Endothelial cell of hepatic sinusoid (primary cell): ENCODE results near the gene ARFGEF3.

ENCODE experiments used
- in situ Hi-C: cut with HindIII; loops from 2 replicates; pipeline ENCODE4 v1.10.0; 2017; ENCODE audit warnings: low sequenced_read_pairs

The ARFGEF3 gene

DNA sequence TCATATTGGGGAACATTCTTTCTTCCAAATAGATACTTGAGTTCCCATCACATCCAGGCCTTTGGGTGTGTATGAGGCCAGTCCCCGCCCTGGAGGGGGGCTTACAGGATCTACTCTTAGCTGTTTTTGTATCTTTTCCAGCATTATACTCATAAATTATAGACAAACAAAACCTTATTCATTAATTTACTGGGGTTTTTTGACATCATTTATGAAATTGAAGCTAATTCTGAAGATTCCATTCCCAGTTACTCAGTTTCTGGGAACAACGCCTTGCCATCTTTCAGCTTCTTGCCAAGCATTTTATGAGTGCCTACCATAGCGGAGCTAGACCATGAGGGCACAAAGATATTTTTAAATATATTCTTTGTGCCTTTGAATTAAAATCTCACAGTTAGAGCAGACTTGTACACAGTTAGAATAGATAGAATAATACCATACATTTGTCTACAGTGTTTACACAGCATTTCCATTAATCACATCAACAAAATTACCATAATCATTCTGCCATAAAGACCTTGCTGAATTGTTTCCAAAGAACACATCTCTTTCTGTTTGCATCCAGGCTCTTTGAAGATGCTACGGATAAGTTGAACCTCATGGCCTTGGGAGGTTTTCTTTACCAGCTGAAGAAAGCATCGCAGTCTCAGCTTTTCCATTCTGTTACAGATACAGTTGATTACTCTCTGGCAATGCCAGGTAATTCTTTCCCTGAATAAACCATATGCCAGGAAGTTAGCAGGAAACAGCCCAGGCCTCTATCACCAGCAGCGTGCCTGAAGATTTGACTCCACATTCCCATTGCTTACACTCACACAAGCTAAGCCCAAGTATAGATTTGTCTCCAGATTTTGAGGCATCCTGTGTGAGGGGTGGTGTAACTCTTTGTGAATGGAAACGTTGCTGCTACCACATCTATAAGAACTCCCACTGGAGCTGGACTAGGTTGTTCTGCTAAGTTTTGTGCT, 132.0 kb downstream of the ARFGEF3 start:
- in situ Hi-C loops = loop anchor here (5.0 kb wide), 1 partner anchor 101 kb away; no protein-coding TSS in a partner anchor

- in situ Hi-C loops = no loop called here
Measured at GRCh38 chr6:138296381-138296780, 134.6 kb downstream of the ARFGEF3 start.

DNA sequence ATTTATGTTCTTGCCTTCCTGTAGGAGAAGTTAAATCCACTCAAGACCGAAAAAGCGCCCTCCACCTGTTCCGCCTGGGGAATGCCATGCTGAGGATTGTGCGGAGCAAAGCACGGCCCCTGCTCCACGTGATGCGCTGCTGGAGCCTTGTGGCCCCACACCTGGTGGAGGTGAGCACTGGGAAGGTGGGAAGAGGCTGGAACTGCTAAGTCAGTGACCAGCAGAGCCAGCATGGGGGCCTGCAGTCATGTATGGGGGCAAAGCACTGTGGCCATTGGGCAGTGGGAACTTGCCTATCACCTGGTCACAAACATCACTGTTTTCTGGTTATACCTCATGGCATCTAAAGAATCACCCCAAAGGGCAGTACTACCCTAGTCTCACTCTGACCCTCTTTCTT, 135.0 kb downstream of the ARFGEF3 start:
- in situ Hi-C loops = no loop called here

- in situ Hi-C loops = no loop called here
Measured at GRCh38 chr6:138297761-138298298, 136.1 kb downstream of the ARFGEF3 start.

DNA sequence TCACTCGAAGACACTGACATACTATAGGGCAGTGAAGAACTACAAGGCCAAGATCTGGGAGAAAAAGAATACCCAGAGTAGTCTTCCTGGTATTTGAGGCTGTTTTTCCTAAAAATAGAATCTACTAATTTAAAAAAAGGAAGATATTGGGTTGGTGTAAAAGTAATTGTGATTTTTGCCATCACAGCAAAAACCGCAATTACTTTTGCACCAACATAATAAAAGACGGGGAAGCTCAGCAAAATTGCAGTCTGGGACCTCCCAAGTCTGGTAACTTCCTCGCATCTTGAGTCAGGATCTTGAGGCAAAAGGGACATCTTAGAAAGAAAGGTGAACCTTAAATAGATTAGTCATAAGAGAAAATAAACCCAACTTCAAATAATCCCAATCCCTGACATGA, 138.7 kb downstream of the ARFGEF3 start:
- in situ Hi-C loops = loop anchor here (5.0 kb wide), 1 partner anchor 52 kb away; no protein-coding TSS in a partner anchor

GRCh38 chr6:138302554-138302953, 140.8 kb downstream of the ARFGEF3 start:
- in situ Hi-C loops = loop anchor here (5.0 kb wide), 1 partner anchor 50 kb away; no protein-coding TSS in a partner anchor

- in situ Hi-C loops = no loop called here
Measured at GRCh38 chr6:138307352-138307751, 145.6 kb downstream of the ARFGEF3 start.

GRCh38 chr6:138307816-138308730, 146.3 kb downstream of the ARFGEF3 start:
- in situ Hi-C loops = no loop called here

DNA sequence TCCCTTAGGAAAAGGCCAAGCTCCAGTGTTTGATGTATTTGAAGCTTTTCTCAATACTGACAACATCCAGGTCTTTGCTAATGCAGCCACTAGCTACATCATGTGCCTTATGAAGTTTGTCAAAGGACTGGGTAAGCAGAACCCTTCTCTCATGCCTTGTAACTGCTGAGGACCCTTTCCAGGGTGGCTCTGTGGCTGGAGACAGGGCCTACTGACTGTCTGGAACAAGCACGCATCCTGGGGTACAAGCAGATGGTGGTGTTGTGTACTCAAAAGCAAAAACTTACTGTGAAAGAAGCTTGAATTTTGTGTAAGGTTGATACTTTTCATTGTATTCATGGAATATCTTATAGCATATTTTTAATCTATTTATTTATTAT, 147.0 kb downstream of the ARFGEF3 start:
- in situ Hi-C loops = no loop called here

- in situ Hi-C loops = no loop called here
Measured at GRCh38 chr6:138309695-138310094, 148.0 kb downstream of the ARFGEF3 start.

GRCh38 chr6:138310294-138310693, 148.6 kb downstream of the ARFGEF3 start:
- in situ Hi-C loops = no loop called here

DNA sequence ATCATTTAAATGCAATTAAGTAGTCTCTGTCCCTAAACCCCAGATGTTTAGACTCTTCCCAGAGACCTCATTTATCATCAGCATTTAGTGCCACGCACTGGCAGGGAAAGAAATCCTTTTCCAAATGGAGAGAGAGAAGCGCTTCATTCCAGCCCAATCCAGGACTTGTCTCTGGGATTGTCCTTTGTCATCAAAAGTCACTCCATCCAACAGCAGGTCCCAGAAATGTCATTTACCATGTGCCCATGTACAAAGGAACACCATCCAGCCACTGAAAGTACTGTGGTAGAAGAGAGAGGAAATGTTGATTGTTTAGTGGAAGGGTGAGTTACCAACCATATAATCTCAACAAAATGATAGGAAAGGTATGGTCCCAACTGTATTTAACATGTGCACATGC, 149.1 kb downstream of the ARFGEF3 start:
- in situ Hi-C loops = no loop called here

GRCh38 chr6:138311268-138311667, 149.5 kb downstream of the ARFGEF3 start:
- in situ Hi-C loops = no loop called here

GRCh38 chr6:138318741-138319375, 157.1 kb downstream of the ARFGEF3 start:
- in situ Hi-C loops = no loop called here

DNA sequence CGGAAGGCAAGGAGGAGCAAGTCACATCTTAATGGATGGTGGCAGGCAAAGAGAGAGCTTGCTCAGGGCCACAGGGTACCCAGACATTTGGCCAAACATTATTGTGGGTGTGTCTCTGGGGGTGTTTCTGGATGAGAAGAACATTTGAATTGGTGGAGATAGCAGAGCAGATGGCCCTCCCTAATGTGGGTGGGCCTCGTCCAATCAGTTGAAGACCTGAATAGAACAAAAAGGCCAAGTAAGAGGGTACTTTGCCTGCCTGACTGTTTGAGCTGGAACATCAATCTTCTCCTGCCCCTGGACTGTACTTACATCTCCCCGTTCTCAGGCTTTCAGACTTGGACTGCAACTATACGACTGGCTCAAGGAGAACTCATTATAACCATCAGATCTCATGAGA, 160.2 kb downstream of the ARFGEF3 start:
- in situ Hi-C loops = no loop called here

DNA sequence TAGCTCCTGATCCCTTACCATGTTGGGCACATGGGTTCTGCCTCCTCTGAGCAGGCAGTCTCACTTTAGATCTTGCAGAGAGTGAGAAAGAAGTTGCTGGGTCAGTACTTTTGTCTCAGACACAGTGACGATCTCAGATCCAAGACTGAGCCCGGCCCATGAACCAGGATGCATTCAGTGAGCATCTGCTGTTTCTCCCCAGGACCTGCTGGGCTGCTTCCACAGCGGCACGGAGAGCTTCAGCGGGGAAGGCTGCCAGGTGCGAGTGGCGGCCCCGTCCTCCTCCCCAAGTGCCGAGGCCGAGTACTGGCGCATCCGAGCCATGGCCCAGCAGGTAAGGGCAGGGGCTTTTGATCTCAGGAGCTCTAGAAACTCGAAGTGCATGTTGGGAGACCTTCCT, 162.1 kb downstream of the ARFGEF3 start:
- in situ Hi-C loops = no loop called here

- in situ Hi-C loops = no loop called here
Measured at GRCh38 chr6:138328210-138328609, 166.5 kb downstream of the ARFGEF3 start.

DNA sequence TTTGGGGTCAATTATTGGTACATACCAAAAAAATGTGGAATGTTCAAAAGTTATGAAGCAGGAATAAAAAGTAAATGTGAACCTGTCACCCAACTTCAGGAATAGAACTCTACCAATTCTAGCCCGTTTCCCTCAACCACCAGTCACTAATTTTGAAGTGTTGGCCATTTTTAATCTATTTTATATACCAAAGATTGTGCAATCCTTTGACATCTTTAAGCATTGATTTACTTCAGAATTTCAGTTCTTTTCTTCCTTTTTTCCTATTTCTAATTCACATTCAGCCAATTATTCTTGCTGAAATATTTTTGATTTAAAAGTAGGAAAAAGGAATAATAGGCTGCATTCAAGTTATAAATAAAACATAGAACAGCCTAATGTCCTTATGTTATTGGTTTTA, 169.0 kb downstream of the ARFGEF3 start:
- in situ Hi-C loops = no loop called here

DNA sequence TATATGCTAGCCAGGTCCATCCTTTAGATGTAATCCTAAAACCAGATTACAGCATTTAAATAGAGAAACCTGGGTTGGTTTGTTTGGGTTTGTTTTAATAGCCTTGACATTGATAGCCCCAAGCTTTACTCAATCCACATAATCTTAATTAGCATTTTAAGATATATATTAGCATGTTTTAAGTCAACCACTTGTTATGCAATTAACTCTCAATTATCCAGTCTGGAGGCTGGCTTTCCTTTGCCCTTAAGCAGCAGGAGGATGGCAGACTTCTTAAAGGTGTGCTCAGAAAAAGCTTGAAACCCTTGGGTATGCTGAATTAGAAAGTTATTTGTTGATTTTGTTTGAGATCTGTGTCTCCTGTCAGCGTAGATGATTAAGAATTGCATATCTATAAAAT, 169.7 kb downstream of the ARFGEF3 start:
- in situ Hi-C loops = no loop called here

GRCh38 chr6:138331984-138332383, 170.2 kb downstream of the ARFGEF3 start:
- in situ Hi-C loops = no loop called here

GRCh38 chr6:138334000-138334399, 172.3 kb downstream of the ARFGEF3 start:
- in situ Hi-C loops = no loop called here
